GM18868 (cell line): ENCODE results near the gene UBL4B.
"Not testable (repeated sequence)": the region's sequence is repeated elsewhere in the genome, so short reads cannot be mapped to it uniquely, and the experiment has no call there.

ENCODE experiments used
- ATAC-seq: cut with Tn5 transposase; IDR thresholded peaks from one replicate; pipeline ENCODE4 v1.9.1; 2021; ENCODE audit warnings: mild to moderate bottlenecking, moderate library complexity; ENCODE audit not compliant: unreplicated experiment

The UBL4B gene

GRCh38 chr1:110112143-110112542 is at the start of gene UBL4B:
Gene UBL4B, plus strand, starts transcription at chr1:110112443. Its CDS starts 92 bp downstream, at chr1:110112535.
- no peak for ATAC-seq

GRCh38 chr1:110062612-110063011 is 49.6 kb upstream of the UBL4B start:
- no peak for ATAC-seq

- ATAC-seq = no peak
Observed at GRCh38 chr1:110063781-110064180, 48.5 kb upstream of the UBL4B start.

GRCh38 chr1:110064576-110065337 is 47.5 kb upstream of the UBL4B start:
- ATAC-seq = no peak

- no peak for ATAC-seq
Observed at GRCh38 chr1:110065841-110066240, 46.4 kb upstream of the UBL4B start.

- ATAC-seq = no peak
Observed at GRCh38 chr1:110067479-110067892, 44.8 kb upstream of the UBL4B start.

- no peak for ATAC-seq
Observed at GRCh38 chr1:110067893-110068645, 44.2 kb upstream of the UBL4B start.

- no peak for ATAC-seq
Observed at GRCh38 chr1:110068646-110069403, 43.4 kb upstream of the UBL4B start.

GRCh38 chr1:110069404-110070281 is 42.6 kb upstream of the UBL4B start:
- ATAC-seq = no peak

- no peak for ATAC-seq
Observed at GRCh38 chr1:110070282-110070669, 42.0 kb upstream of the UBL4B start.

- ATAC-seq = no peak
Observed at GRCh38 chr1:110070671-110071242, 41.5 kb upstream of the UBL4B start, which contains the start of gene ALX3. Gene ALX3, minus strand, starts transcription at chr1:110070672. Its CDS starts 60 bp downstream, at chr1:110070612.

- ATAC-seq = no peak
Observed at GRCh38 chr1:110074166-110074565, 38.1 kb upstream of the UBL4B start.

- ATAC-seq = no peak
Observed at GRCh38 chr1:110076789-110077500, 35.3 kb upstream of the UBL4B start.

- ATAC-seq = not testable (repeated sequence)
Observed at GRCh38 chr1:110079995-110080394, 32.2 kb upstream of the UBL4B start.

GRCh38 chr1:110081061-110081460 is 31.2 kb upstream of the UBL4B start:
- no peak for ATAC-seq

- ATAC-seq = no peak
Observed at GRCh38 chr1:110082477-110082876, 29.8 kb upstream of the UBL4B start.

GRCh38 chr1:110083061-110083865 is 29.0 kb upstream of the UBL4B start:
- ATAC-seq = no peak

GRCh38 chr1:110083866-110084226 is 28.4 kb upstream of the UBL4B start:
- no peak for ATAC-seq
